NCI-H2196 treated with DMSO at 0.1 percent for 48 hours (cell line): ENCODE measurements around the gene LRMDA.
"Not testable (repeated sequence)": the region's sequence is repeated elsewhere in the genome, so short reads cannot be mapped to it uniquely, and the experiment has no call there.

Experiments
- DNase-seq: peaks from one replicate; lab custom pipeline; 2025; ENCODE audit not compliant: unreplicated experiment; lab: John Stamatoyannopoulos, UW

Gene LRMDA

GRCh38 chr10:75605096-75605495, 173.7 kb downstream of the LRMDA start:
- DNase-seq: no peak

GRCh38 chr10:75605795-75606194, 174.4 kb downstream of the LRMDA start:
- DNase-seq: not testable (repeated sequence)

- DNase-seq: no peak
Observed at GRCh38 chr10:75606203-75606779, 174.9 kb downstream of the LRMDA start.

- DNase-seq: no peak
Observed at GRCh38 chr10:75607576-75607975, 176.2 kb downstream of the LRMDA start.

GRCh38 chr10:75610183-75610582, 178.8 kb downstream of the LRMDA start:
- no peak for DNase-seq

- no peak for DNase-seq
Observed at GRCh38 chr10:75611172-75611992, 180.0 kb downstream of the LRMDA start.

- no peak for DNase-seq
Observed at GRCh38 chr10:75611993-75612372, 180.6 kb downstream of the LRMDA start.

GRCh38 chr10:75612904-75613684, 181.7 kb downstream of the LRMDA start:
- no peak for DNase-seq

- no peak for DNase-seq
Observed at GRCh38 chr10:75613685-75614504, 182.5 kb downstream of the LRMDA start.

GRCh38 chr10:75616076-75616475, 184.7 kb downstream of the LRMDA start:
- no peak for DNase-seq

- no peak for DNase-seq
Observed at GRCh38 chr10:75616874-75617478, 185.6 kb downstream of the LRMDA start.

- DNase-seq: no peak
Observed at GRCh38 chr10:75617485-75618155, 186.2 kb downstream of the LRMDA start.

- DNase-seq: no peak
Observed at GRCh38 chr10:75619635-75620034, 188.2 kb downstream of the LRMDA start.

- no peak for DNase-seq
Observed at GRCh38 chr10:75620356-75620755, 188.9 kb downstream of the LRMDA start.

- DNase-seq: not testable (repeated sequence)
Observed at GRCh38 chr10:75621003-75621402, 189.6 kb downstream of the LRMDA start.

- DNase-seq: no peak
Observed at GRCh38 chr10:75622503-75622902, 191.1 kb downstream of the LRMDA start.

GRCh38 chr10:75623310-75624093, 192.1 kb downstream of the LRMDA start:
- DNase-seq: no peak

- DNase-seq: no peak
Observed at GRCh38 chr10:75624638-75625037, 193.2 kb downstream of the LRMDA start.

GRCh38 chr10:75630746-75631145, 199.3 kb downstream of the LRMDA start:
- DNase-seq: no peak
